Smooth muscle cell (in vitro differentiated cells): ENCODE measurements around the gene MKLN1. TPM values are rescaled to one million over a fixed set of nuclear protein-coding genes. Genes with fewer than 3 reads are reported as not detected.

Experiments
- DNase-seq: peaks from one replicate; lab custom pipeline; 2025; ENCODE audit not compliant: unreplicated experiment; lab: John Stamatoyannopoulos, UW
- H2AFZ ChIP-seq: fragments of 200-600 bp; sonication (generic); 2 replicates; pipeline ENCODE4 v1.6.0; 2016; ENCODE audit warnings: antibody characterized with exemption, low read depth, mild to moderate bottlenecking
- H3F3A ChIP-seq: fragments of 200-600 bp; sonication (generic); 2 replicates; pipeline ENCODE4 v1.6.0; 2017; ENCODE audit warnings: antibody characterized with exemption, low read depth
- H3K27ac ChIP-seq: fragments of 200-600 bp; sonication (generic); 2 replicates; pipeline ENCODE4 v1.5.1; 2016; ENCODE audit warnings: low read depth, mild to moderate bottlenecking
- H3K27me3 ChIP-seq: fragments of 200-600 bp; sonication (generic); 2 replicates; pipeline ENCODE4 v1.6.1; 2016; ENCODE audit warnings: low read depth, mild to moderate bottlenecking
- H3K36me3 ChIP-seq: fragments of 200-600 bp; sonication (generic); 2 replicates; pipeline ENCODE4 v1.5.1; 2016; ENCODE audit warnings: low read depth
- H3K4me1 ChIP-seq: fragments of 200-600 bp; sonication (generic); 2 replicates; pipeline ENCODE4 v1.5.1; 2016; ENCODE audit warnings: low read depth
- H3K4me2 ChIP-seq: fragments of 200-600 bp; sonication (generic); 2 replicates; pipeline ENCODE4 v1.6.0; 2016; ENCODE audit warnings: mild to moderate bottlenecking
- H3K4me3 ChIP-seq: fragments of 200-600 bp; sonication (generic); 2 replicates; pipeline ENCODE4 v1.5.1; 2016; ENCODE audit warnings: mild to moderate bottlenecking
- H3K79me2 ChIP-seq: fragments of 200-600 bp; sonication (generic); 2 replicates; pipeline ENCODE4 v1.6.0; 2016; ENCODE audit warnings: low read depth, mild to moderate bottlenecking
- H3K9ac ChIP-seq: fragments of 200-600 bp; sonication (generic); 2 replicates; pipeline ENCODE4 v1.6.0; 2016; ENCODE audit warnings: low read depth
- H3K9me3 ChIP-seq: fragments of 200-600 bp; sonication (generic); replicated peaks from 2 replicates; pipeline ENCODE4 v1.5.1; 2016; ENCODE audit warnings: low read depth
- H4K20me1 ChIP-seq: fragments of 200-600 bp; sonication (generic); 2 replicates; pipeline ENCODE4 v1.6.0; 2016; ENCODE audit warnings: low read depth
- WGBS: methylation state at CpG from one replicate; pipeline ENCODE4 v1.1.7; 2016; ENCODE audit warnings: low lambda C conversion rate; 5-methylcytosine and 5-hydroxymethylcytosine counted together
- polyA plus RNA-seq: library from polyadenylated mRNA; unstranded; fragments of >200 nt; fragmentation: Nextera tagmentation; extraction: Ambion mirVana; gene quantifications from 2 replicates; pipeline ENCODE4 v1.2.1, GENCODE V29; 2016
- total RNA-seq: library from RNA; depleted of rRNA; stranded (reverse); fragments of >200 nt; gene quantifications from 2 replicates; pipeline ENCODE4 v1.2.3, GENCODE V29; 2014
- TF ChIP-seq, protein P1 (sequence below): fragments of 200-600 bp; sonication (generic); IDR thresholded peaks from 2 replicates; pipeline ENCODE4 v1.5.1; 2017; ENCODE audit warnings: borderline replicate concordance, mild to moderate bottlenecking, antibody characterized with exemption; ENCODE audit not compliant: insufficient read depth, poor library complexity, severe bottlenecking

MKLN1 gene
- total and polyA plus RNA-seq, 2 experiments from 2014 or later = 26.3 to 45.3 TPM

DNA sequence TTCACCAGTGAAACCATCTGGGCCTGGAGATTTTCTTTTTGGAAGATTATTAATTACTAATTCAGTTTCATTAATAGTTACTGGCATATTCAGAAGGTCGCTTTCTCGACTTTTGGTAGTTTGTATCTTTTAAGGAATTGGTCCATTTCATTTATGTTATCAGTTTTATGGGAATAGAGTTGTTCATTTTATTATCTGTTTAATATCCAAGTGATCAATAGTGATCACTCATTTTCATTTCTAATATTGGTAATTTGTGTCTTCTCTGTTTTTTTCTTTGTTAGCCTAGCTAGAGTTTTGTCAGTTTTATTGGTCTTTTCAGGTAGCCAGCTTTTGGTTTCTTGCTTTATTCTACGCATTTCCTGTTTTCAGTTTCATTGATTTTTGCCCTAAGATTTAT is 31.0 kb downstream of the MKLN1 start:
- H2AFZ ChIP-seq = no peak overlapping the region
- H3K27me3 ChIP-seq = no peaks in the 10 kb centered on the region
- peak overlapping the region; percentile 78 for H3K4me2 ChIP-seq
- no peak for DNase-seq
- peak overlapping the region; percentile 74 for H3K27ac ChIP-seq
- H3K4me1 ChIP-seq = peaks cover 28% of the 10 kb centered on the region
- H3K4me3 ChIP-seq = peak overlapping the region; percentile 17
- no peaks in the 10 kb centered on the region for H3K9me3 ChIP-seq
- H3K36me3 ChIP-seq = no peaks in the 10 kb centered on the region
- H4K20me1 ChIP-seq = peaks cover 100% of the 10 kb centered on the region
- peaks cover 100% of the 10 kb centered on the region for H3K79me2 ChIP-seq
- WGBS = 98% methylated on average over 3 of the region's 3 CpGs
- peak overlapping the region; percentile 50 for H3K9ac ChIP-seq
- TF ChIP-seq, protein P1, sequence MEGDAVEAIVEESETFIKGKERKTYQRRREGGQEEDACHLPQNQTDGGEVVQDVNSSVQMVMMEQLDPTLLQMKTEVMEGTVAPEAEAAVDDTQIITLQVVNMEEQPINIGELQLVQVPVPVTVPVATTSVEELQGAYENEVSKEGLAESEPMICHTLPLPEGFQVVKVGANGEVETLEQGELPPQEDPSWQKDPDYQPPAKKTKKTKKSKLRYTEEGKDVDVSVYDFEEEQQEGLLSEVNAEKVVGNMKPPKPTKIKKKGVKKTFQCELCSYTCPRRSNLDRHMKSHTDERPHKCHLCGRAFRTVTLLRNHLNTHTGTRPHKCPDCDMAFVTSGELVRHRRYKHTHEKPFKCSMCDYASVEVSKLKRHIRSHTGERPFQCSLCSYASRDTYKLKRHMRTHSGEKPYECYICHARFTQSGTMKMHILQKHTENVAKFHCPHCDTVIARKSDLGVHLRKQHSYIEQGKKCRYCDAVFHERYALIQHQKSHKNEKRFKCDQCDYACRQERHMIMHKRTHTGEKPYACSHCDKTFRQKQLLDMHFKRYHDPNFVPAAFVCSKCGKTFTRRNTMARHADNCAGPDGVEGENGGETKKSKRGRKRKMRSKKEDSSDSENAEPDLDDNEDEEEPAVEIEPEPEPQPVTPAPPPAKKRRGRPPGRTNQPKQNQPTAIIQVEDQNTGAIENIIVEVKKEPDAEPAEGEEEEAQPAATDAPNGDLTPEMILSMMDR = no peak
- H3F3A ChIP-seq = no peaks in the 10 kb centered on the region

DNA sequence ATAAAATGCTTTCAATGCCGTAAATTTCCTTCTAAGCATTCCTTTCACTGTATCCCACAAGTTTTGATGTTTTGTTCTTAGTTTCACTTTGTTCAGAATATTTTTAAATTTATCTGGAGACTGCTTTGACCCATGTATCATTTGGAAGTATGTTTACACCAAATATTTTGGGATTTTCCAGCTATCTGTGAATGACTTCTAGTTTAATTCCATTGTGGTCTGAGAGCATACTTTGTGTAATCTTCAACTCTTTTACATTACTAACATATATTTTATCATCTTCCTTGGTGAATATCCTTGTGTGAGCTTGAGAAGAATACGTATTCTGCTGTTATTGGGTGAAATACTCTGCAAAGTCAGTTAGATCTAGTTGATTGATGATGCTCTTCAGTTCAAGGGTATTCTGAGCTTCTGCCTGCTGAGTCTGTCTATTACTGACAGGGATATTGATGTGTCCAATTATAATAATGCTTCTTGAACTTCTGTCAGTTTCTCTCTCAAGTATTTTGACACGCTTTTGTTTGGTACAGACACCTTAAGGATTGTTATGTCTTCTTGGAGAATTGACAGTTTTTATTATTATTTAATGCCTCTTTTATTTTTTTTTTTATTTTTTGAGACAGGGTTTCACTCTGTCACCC is 31.6 kb downstream of the MKLN1 start:
- H3K27ac ChIP-seq = peak overlapping the region; percentile 74
- WGBS = 67% methylated on average over 3 of the region's 3 CpGs
- H3K79me2 ChIP-seq = peaks cover 100% of the 10 kb centered on the region
- TF ChIP-seq, protein P1 = no peak
- H3K4me3 ChIP-seq = peak overlapping the region; percentile 17
- peak overlapping the region; percentile 78 for H3K4me2 ChIP-seq
- no peaks in the 10 kb centered on the region for H3K9me3 ChIP-seq
- peaks cover 28% of the 10 kb centered on the region for H3K4me1 ChIP-seq
- no peak for DNase-seq
- H2AFZ ChIP-seq = no peak overlapping the region
- peaks cover 100% of the 10 kb centered on the region for H4K20me1 ChIP-seq
- H3K36me3 ChIP-seq = no peaks in the 10 kb centered on the region
- H3F3A ChIP-seq = no peaks in the 10 kb centered on the region
- no peaks in the 10 kb centered on the region for H3K27me3 ChIP-seq
- H3K9ac ChIP-seq = peak overlapping the region; percentile 50

DNA sequence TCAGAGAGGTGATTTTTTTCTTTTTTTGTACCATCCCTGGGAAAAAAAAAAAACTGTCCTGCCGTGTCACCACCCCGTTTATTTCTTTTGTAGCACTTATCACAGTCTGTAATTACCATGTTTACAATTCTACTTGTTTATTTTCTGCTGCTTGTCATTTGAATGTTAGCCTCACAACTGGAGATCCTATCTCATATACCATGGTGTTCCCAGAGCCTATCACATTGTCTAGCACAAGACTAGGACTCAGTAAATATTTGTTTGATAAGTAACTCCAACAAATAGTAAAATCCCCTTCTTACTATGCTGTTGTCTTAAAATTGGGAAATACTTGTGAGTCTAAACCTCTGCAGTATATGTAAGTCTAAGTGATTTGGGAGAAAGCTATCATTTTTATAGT is 36.0 kb downstream of the MKLN1 start:
- H3K4me2 ChIP-seq = no peak overlapping the region
- H2AFZ ChIP-seq = no peak overlapping the region
- no peaks in the 10 kb centered on the region for H3K27me3 ChIP-seq
- no peak overlapping the region for H3K27ac ChIP-seq
- TF ChIP-seq, protein P1 = no peak
- no peak overlapping the region for H3K9ac ChIP-seq
- H3K9me3 ChIP-seq = no peaks in the 10 kb centered on the region
- peaks cover 100% of the 10 kb centered on the region for H3K79me2 ChIP-seq
- no peaks in the 10 kb centered on the region for H3K36me3 ChIP-seq
- no peak for DNase-seq
- WGBS = 4% methylated on average over 2 of the region's 2 CpGs
- no peaks in the 10 kb centered on the region for H3F3A ChIP-seq
- peaks cover 99% of the 10 kb centered on the region for H4K20me1 ChIP-seq
- H3K4me3 ChIP-seq = no peak overlapping the region
- H3K4me1 ChIP-seq = peaks cover 14% of the 10 kb centered on the region

DNA sequence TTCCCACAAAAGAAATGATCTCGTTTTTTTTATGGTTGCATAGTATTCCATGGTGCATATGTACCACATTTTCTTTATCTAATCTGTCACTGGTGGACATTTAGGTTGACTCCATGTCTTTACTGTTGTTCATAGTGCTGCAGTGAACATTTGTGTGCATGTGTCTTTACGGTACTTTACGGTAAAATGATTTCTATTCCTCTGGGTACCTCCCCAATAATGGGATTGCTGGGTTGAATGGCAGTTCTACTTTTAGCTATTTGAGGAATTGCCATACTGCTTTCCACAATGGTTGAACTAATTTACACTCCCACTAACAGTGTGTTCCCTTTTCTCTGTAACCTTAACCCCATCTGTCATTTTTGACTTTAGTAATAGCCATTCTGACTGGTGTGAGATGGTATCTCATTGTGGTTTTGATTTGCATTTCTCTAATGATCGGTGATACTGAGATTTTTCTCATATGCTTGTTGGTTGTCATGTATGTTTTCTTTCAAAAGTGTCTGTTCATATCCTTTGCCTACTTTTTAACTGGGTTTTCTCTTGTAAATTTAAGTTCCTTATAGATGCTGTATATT is 37.2 kb downstream of the MKLN1 start:
- no peak overlapping the region for H3K27ac ChIP-seq
- H3F3A ChIP-seq = no peaks in the 10 kb centered on the region
- peaks cover 8% of the 10 kb centered on the region for H3K4me1 ChIP-seq
- H3K9me3 ChIP-seq = no peaks in the 10 kb centered on the region
- H3K27me3 ChIP-seq = no peaks in the 10 kb centered on the region
- TF ChIP-seq, protein P1 = no peak
- WGBS = 92% methylated on average over 4 of the region's 4 CpGs
- H3K36me3 ChIP-seq = no peaks in the 10 kb centered on the region
- H3K4me2 ChIP-seq = no peak overlapping the region
- no peak for DNase-seq
- no peak overlapping the region for H3K4me3 ChIP-seq
- H2AFZ ChIP-seq = no peak overlapping the region
- H3K9ac ChIP-seq = no peak overlapping the region
- H4K20me1 ChIP-seq = peaks cover 99% of the 10 kb centered on the region
- peaks cover 100% of the 10 kb centered on the region for H3K79me2 ChIP-seq
